ENCODE data around the gene NTM. TPM values are rescaled to one million over a fixed set of nuclear protein-coding genes. Genes with fewer than 3 reads are reported as not detected.

NTM gene
- total RNA-seq, 1 experiment from 2014 or later = not detected

GRCh38 chr11:131985846-131986301 is 615.5 kb downstream of the NTM start:
- no peaks in the 10 kb centered on the region for H3K9me2 ChIP-seq (ENCODE audit: insufficient read depth)
- BruUV-seq (replicated peaks) = no TSS peak
- no peak for DNase-seq (ENCODE audit: low read depth, low spot score)
- no peak overlapping the region for H3K4me2 ChIP-seq (ENCODE audit: low read length)
- H3K36me3 ChIP-seq (ENCODE audit: control insufficient read depth in 1 of 2, insufficient read depth in 2 of 2, low read length in 2 of 2) = no peaks in the 10 kb centered on the region
- CTCF ChIA-PET = no interaction called here
- no peaks in the 10 kb centered on the region for H3K4me1 ChIP-seq (ENCODE audit: control insufficient read depth in 1 of 2, insufficient read depth in 2 of 2, low read length in 2 of 2)
- no peaks in the 10 kb centered on the region for H3K79me2 ChIP-seq (ENCODE audit: insufficient read depth, low read length)
- peaks cover 0 to 9% of the 10 kb centered on the region in 2 experiments; a peak in 2 of 4 replicates for H3K9me3 ChIP-seq (ENCODE audit: control insufficient read depth in 1 of 2, insufficient read depth in 1 of 2, low read depth in 1 of 2, low read length in 2 of 2)
- no peaks in the 10 kb centered on the region for H4K20me1 ChIP-seq (ENCODE audit: insufficient read depth)
- no peak overlapping the region for H3K4me3 ChIP-seq (replicated peaks in 1 of 2; ENCODE audit: low read depth in 1 of 2, low read length in 2 of 2)
- intact Hi-C loops (cut with micrococcal nuclease) = no loop called here
- H3K27ac ChIP-seq (ENCODE audit: low read depth, low read length) = no peak overlapping the region
- ATAC-seq = no peak
- RAD21 ChIA-PET (ENCODE audit: low non-redundant PET in 1 of 2, low total read pairs in 2 of 2, uncharacterized antibody in 2 of 2, unreplicated experiment in 2 of 2) = no interaction called here
- no peaks in the 10 kb centered on the region for H3K27me3 ChIP-seq (ENCODE audit: insufficient read depth, low read length)
- no peak for TF ChIP-seq SIN3A (IDR thresholded peaks at IDR 0.05; ENCODE audit: low read depth)
- H2AFZ ChIP-seq (ENCODE audit: low read depth, low read length, poor library complexity, severe bottlenecking) = no peak overlapping the region
- H3K9ac ChIP-seq (ENCODE audit: low read length) = no peak overlapping the region
- POLR2A ChIA-PET = no interaction called here

- DNase-seq (ENCODE audit: low read depth, low spot score) (no peak), ATAC-seq (no peak)
- no peaks in the 10 kb centered on the region for H3K36me3 ChIP-seq (ENCODE audit: control insufficient read depth in 1 of 2, insufficient read depth in 2 of 2, low read length in 2 of 2)
- peaks cover 6 to 11% of the 10 kb centered on the region in 2 experiments; a peak in 2 of 4 replicates for H3K9me3 ChIP-seq (ENCODE audit: control insufficient read depth in 1 of 2, insufficient read depth in 1 of 2, low read depth in 1 of 2, low read length in 2 of 2)
- CTCF ChIA-PET = no interaction called here
- H3K9ac ChIP-seq (ENCODE audit: low read length) = no peak overlapping the region
- no peaks in the 10 kb centered on the region for H3K4me1 ChIP-seq (ENCODE audit: control insufficient read depth in 1 of 2, insufficient read depth in 2 of 2, low read length in 2 of 2)
- no peak overlapping the region for H3K4me3 ChIP-seq (replicated peaks in 1 of 2; ENCODE audit: low read depth in 1 of 2, low read length in 2 of 2)
- TF ChIP-seq CTCF (IDR thresholded peaks at IDR 0.05 in 2 of 3, conservative IDR thresholded peaks at IDR 0.05 in 1 of 3; ENCODE audit: borderline replicate concordance in 1 of 3, insufficient read depth in 1 of 3, low read depth in 2 of 3, low read length in 2 of 3) (no peak), CEBPB (IDR thresholded peaks at IDR 0.05; ENCODE audit: low read depth) (no peak)
- intact Hi-C loops (cut with micrococcal nuclease) = no loop called here
- no peaks in the 10 kb centered on the region for H3K79me2 ChIP-seq (ENCODE audit: insufficient read depth, low read length)
- no peaks in the 10 kb centered on the region for H3K9me2 ChIP-seq (ENCODE audit: insufficient read depth)
- H4K20me1 ChIP-seq (ENCODE audit: insufficient read depth) = no peaks in the 10 kb centered on the region
- POLR2A ChIA-PET = no interaction called here
- BruUV-seq (replicated peaks) = no TSS peak
- RAD21 ChIA-PET (ENCODE audit: low non-redundant PET in 1 of 2, low total read pairs in 2 of 2, uncharacterized antibody in 2 of 2, unreplicated experiment in 2 of 2) = no interaction called here
- H3K27me3 ChIP-seq (ENCODE audit: insufficient read depth, low read length) = no peaks in the 10 kb centered on the region
- no peak overlapping the region for H2AFZ ChIP-seq (ENCODE audit: low read depth, low read length, poor library complexity, severe bottlenecking)
- H3K4me2 ChIP-seq (ENCODE audit: low read length) = no peak overlapping the region
- H3K27ac ChIP-seq (ENCODE audit: low read depth, low read length) = no peak overlapping the region
These were observed 617.3 kb downstream of the NTM start for GRCh38 chr11:131987703-131988102.

Measured in HCT116 (cell line).